HG03558 (cell line): ENCODE results near the gene PHACTR1.

Source experiments
- ATAC-seq: cut with Tn5 transposase; IDR thresholded peaks from one replicate; pipeline ENCODE4 v1.9.1; 2021; ENCODE audit warnings: moderate number of reproducible peaks; ENCODE audit not compliant: unreplicated experiment; ENCODE audit errors: extremely low read depth

PHACTR1 gene

DNA sequence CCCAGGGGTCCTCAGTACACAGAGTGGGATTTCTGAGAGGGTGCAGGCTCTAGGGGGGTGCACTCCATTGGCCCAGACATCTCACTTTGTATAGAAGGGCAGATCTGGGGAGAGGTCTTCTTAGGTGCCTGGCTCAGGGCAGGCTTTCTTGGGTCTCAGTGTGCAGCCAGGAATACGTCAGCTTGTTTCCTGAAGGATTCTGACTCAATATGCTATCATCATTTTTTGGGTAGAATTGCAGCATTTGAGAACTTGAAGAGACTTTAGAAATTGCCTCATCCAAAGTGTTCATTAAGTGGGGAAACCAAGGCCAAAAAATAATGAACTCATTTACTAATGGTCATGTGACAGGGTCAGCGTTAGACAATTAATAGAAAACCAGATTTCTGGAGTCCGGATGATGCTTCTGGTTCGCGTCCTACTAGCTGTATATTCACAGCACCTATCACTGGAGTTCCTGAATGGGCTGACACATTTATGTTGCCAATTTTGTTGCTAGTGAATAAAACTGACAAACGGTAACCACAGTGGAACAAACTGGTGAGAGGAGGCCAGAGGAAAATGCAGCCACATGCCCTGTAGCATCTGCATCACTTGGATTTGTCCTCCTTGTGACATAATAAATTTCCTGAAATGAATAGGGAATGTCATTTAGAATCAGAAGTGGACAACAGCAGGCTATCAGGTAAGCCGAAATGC is 372.9 kb downstream of the PHACTR1 start:
- no peak for ATAC-seq

GRCh38 chr6:13091192-13091591 is 374.6 kb downstream of the PHACTR1 start:
- no peak for ATAC-seq

GRCh38 chr6:13094781-13095425 is 378.3 kb downstream of the PHACTR1 start:
- ATAC-seq: no peak

- no peak for ATAC-seq
Measured at GRCh38 chr6:13096084-13096483, 379.5 kb downstream of the PHACTR1 start.

- no peak for ATAC-seq
Measured at GRCh38 chr6:13097454-13097853, 380.9 kb downstream of the PHACTR1 start.

DNA sequence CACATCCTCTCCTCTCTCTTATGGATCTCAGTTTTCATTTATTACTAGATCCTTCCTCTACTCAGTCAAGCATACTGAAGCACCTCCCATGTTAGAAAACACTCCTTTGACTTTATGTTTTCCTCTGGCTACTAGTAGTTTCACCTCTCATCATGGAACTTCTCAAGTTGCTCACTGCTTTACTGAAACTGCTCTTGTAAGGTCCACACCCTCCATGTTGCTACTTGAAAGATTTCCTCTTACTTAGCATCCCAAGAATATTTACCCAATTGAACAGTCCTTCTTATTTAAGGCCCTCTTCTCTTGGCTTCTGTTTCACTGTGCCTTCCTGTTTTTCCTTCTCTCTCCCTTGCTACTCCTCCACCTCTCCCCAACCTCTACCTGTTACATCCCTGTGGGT is 381.4 kb downstream of the PHACTR1 start:
- no peak for ATAC-seq

DNA sequence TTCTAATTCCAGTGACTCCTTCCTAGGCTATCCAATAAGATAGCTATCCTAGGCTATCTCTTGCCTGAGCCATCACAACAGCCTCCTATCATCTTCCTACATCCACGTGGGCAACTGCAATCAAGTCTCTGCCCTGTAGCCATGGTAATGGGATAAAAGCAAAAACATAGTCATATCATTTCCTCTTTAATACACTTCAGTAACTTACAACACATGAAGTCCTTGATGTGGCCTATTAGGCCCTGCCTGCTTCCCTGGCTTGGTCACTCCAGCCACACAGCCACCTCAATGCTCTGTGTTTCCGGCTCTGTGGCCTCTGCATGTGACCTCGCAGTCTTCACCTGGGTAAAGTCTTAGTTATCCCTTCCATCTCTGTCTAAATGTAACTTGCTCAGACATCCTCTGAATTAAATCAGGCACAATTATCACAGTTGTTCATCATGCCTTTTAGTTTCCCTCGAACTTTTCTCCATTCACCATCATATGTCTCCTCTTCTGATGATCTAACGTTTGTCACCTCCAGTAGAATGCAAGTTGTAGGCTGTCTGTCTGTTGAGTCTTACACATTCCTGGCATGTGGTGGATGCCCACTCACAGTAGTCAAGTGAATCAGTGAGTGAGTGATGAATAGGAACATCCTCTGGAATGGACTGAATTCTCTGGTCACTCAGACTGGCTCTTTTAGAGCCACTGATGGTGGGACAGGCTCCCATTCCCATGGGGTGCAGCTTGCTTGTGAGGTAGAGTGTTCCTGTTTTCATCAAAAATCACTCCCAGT is 382.4 kb downstream of the PHACTR1 start:
- ATAC-seq: no peak

DNA sequence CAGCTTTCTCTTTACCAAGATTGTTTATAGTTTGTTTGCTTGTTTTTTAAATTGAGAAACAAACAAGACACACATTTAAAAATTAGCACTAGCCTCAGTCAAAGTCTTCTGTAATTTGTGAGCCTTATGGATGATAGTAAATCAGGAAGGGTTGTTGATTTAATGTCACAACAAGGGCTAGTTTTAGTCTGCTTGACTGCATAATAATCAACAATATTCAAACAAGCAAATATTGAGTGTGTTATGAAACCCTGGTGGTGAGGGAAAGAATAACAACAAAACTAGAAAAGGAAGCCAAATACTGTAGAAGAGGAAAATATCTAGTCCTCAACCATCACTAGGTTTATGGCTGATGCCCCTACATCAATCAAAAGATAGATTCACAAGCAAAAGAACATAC is 383.2 kb downstream of the PHACTR1 start:
- no peak for ATAC-seq

- ATAC-seq: no peak
Measured at GRCh38 chr6:13101409-13101808, 384.8 kb downstream of the PHACTR1 start.

GRCh38 chr6:13101985-13102384 is 385.4 kb downstream of the PHACTR1 start:
- no peak for ATAC-seq

- ATAC-seq: no peak
Measured at GRCh38 chr6:13103169-13103568, 386.6 kb downstream of the PHACTR1 start.

DNA sequence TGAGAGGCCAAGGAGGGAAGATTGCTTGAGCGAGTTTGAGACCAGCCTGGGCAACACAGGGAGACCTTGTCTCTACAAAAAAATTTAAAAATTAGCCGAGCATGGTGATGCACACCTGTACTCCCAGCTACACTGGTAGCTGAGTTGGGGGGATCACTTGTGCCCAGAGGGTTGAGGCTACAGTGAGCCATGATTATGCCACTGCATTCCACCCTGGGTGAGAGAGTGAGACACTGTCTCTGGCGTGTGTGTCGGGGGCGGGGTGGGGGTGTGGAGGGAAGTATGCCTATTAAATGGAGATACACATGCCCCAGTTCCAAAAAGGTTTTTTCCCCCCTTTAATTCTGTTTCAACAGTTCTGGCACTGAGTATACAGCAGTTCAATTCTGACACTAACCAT is 388.6 kb downstream of the PHACTR1 start:
- no peak for ATAC-seq

- ATAC-seq: no peak
Measured at GRCh38 chr6:13112921-13113320, 396.4 kb downstream of the PHACTR1 start.

DNA sequence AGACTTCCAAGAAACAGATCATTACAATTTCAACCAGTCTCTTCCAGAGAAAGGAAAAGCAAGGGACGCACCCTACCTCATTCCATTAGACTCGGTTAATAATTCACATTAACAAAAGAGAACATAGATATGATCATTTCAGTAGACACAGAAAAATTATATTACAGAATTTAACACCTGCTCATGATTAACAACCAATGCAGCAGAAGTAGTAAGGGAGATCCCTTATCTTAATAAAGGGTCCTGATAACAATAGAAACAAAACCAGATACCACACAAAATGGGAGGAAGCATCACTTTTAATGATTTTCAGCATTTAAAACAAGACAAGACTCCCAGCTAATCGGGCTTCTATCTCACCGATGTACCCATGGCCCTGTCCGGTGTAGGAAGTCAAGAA is 396.8 kb downstream of the PHACTR1 start:
- ATAC-seq: no peak

- no peak for ATAC-seq
Measured at GRCh38 chr6:13113981-13114593, 397.5 kb downstream of the PHACTR1 start.

- ATAC-seq: no peak
Measured at GRCh38 chr6:13116155-13116554, 399.6 kb downstream of the PHACTR1 start.

- no peak for ATAC-seq
Measured at GRCh38 chr6:13117570-13117969, 401.0 kb downstream of the PHACTR1 start.

DNA sequence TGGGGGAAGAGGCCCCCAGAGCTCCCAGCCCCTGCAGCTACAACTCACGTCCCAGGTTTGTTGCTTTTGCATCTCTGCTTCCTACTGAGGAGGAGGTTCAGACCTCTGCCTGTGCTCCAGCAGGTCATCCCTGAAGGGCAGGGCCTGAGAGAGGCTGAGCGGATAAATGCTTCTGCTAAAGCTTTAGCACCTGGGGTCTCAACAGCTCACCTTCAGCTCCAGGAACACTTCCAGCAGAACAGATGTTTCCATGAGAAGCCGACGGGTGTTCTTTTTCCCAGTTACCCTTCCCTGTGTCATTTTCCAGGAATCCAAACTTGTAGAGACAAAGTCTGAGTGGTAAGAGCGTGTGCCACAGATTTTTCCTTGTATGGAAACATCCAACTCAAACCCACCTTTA is 403.0 kb downstream of the PHACTR1 start:
- ATAC-seq: no peak

GRCh38 chr6:13120483-13121482 is 404.2 kb downstream of the PHACTR1 start:
- no peak for ATAC-seq

DNA sequence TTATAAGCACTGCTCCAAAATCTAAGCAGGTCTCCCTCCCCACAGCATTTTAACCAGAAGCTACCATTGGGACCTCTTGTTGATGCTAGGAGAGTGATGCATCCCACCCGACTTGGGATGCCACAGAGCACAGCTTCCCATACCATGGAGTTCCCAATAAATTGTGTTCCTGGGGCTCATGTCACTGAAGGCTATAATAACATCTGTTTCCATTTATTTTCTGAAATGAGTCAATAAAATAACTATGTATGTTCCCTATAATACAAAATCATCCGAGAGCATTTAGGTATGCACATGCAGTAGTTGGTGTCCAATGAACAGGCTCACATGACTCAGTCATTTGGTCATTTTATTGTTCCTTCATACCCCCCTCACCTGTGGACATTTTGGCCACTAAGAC is 407.6 kb downstream of the PHACTR1 start:
- no peak for ATAC-seq
